VCaP (cell line): ENCODE results near the gene SPATA46.

Experiments used
- H3K27ac ChIP-seq: fragments of 450-650 bp; 2 replicates; pipeline ENCODE4 v1.5.1; 2017
- CTCF ChIP-seq: fragments of 450-650 bp; conservative IDR thresholded peaks from 2 replicates; pipeline ENCODE4 v1.5.1; 2017; ENCODE audit warnings: mild to moderate bottlenecking, moderate library complexity

The SPATA46 gene

GRCh38 chr1:162366149-162366548 is 10.5 kb downstream of the SPATA46 start:
- H3K27ac ChIP-seq = no peak overlapping the region
- TF ChIP-seq CTCF = no peak

DNA sequence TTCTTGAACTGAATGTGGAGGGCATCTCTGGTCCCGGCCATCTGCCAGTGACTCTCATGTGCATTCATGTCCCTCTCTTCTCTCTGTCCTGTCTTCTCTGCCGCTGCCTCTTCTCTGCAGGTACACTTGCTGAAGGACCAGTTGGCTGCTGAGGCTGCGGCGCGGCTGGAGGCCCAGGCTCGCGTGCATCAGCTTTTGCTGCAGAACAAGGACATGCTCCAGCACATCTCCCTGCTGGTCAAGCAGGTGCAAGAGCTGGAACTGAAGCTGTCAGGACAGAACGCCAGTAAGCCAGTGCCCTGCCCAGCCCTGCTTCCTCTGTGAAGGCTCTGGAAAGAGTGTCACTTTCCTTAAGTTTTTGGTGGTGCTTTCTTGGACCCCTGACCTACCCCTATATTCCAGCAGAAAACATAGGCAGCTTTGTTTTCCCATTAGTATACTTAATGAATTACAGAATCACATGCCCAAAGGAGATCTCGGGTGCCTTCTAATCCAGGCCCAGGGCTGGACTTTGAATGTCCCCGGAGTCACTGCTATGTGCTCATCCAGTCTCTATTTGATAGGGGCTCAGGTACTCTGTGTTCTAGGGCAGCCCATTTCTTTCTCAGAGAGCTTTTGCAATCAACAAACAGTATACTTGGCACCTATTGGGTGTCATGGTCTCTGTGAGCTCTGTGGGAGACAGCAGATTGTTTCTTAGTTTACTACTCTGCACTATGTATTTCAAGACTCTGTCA is 11.2 kb downstream of the SPATA46 start:
- no peak for TF ChIP-seq CTCF
- no peak overlapping the region for H3K27ac ChIP-seq

DNA sequence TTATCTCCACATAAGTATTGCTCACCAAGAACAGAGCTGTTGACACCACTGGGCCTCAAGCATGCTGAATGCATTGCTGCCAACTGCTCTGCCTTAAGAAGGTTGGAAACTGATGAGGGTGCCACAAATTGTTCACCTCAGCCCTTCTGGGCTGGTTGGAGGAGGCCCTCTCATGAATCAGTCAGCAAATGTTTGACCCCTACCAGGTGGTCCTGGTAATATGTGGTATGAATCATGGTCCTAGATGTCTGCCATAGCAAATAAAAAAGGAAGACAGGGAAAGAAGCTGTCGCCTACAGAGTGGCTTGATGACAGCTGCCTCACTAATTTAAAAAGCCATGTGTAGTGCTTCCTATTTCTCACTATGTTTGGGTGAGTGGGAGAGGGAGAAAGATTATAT is 12.2 kb downstream of the SPATA46 start:
- no peak for TF ChIP-seq CTCF
- H3K27ac ChIP-seq = no peak overlapping the region

- no peak for TF ChIP-seq CTCF
- H3K27ac ChIP-seq = no peak overlapping the region
Observed at GRCh38 chr1:162363823-162364222, 12.8 kb downstream of the SPATA46 start.

- no peak overlapping the region for H3K27ac ChIP-seq
- TF ChIP-seq CTCF = no peak
Observed at GRCh38 chr1:162361349-162361748, 15.3 kb downstream of the SPATA46 start.

DNA sequence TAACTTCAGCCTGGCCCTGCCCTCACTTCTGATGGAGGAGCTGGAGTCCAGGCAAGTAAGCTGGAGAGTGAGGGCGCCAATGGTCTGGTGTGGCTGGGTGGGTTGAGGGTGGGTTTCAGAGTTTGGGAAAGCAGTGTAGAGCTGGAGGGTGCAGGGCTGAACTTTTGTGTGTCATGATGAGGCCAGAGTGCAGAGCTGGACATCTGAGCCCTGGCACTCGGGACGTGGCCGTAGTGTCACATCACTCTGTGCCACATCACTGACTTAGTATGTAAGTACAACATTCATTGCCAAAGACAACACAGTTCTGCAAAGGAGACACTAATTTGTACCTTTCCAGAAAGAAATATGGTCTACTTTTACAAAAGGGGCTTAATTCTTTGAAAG is 15.8 kb downstream of the SPATA46 start:
- no peak overlapping the region for H3K27ac ChIP-seq
- no peak for TF ChIP-seq CTCF

- H3K27ac ChIP-seq = no peak overlapping the region
- TF ChIP-seq CTCF = no peak
Observed at GRCh38 chr1:162360237-162360873, 16.3 kb downstream of the SPATA46 start.
